Measurements from ENCODE around the gene NFIB.

The NFIB gene

GRCh38 chr9:14071484-14071883 lies 242.5 kb downstream of the NFIB start:
- no peak for DNase-seq (ENCODE audit: low read depth)
- H3K4me3 ChIP-seq (ENCODE audit: low read depth, low read length): no peak overlapping the region
- peak; percentile 2 for TF ChIP-seq CTCF (conservative IDR thresholded peaks at IDR 0.05; ENCODE audit: low read depth, low read length)

GRCh38 chr9:14068690-14069089 lies 245.3 kb downstream of the NFIB start:
- TF ChIP-seq CTCF (conservative IDR thresholded peaks at IDR 0.05; ENCODE audit: low read depth, low read length): no peak
- DNase-seq (ENCODE audit: low read depth): no peak
- no peak overlapping the region for H3K4me3 ChIP-seq (ENCODE audit: low read depth, low read length)

GRCh38 chr9:14066831-14067230 lies 247.1 kb downstream of the NFIB start:
- no peak for TF ChIP-seq CTCF (conservative IDR thresholded peaks at IDR 0.05; ENCODE audit: low read depth, low read length)
- no peak for DNase-seq (ENCODE audit: low read depth)
- H3K4me3 ChIP-seq (ENCODE audit: low read depth, low read length): no peak overlapping the region

- TF ChIP-seq CTCF (conservative IDR thresholded peaks at IDR 0.05; ENCODE audit: low read depth, low read length): no peak
- no peak for DNase-seq (ENCODE audit: low read depth)
- H3K4me3 ChIP-seq (ENCODE audit: low read depth, low read length): no peak overlapping the region
Measured at GRCh38 chr9:14066032-14066431, 247.9 kb downstream of the NFIB start.

- no peak overlapping the region for H3K4me3 ChIP-seq (ENCODE audit: low read depth, low read length)
- no peak for DNase-seq (ENCODE audit: low read depth)
- no peak for TF ChIP-seq CTCF (conservative IDR thresholded peaks at IDR 0.05; ENCODE audit: low read depth, low read length)
Measured at GRCh38 chr9:14064940-14065339, 249.0 kb downstream of the NFIB start.

GRCh38 chr9:14063756-14064155 lies 250.2 kb downstream of the NFIB start:
- no peak for DNase-seq (ENCODE audit: low read depth)
- TF ChIP-seq CTCF (conservative IDR thresholded peaks at IDR 0.05; ENCODE audit: low read depth, low read length): no peak

GRCh38 chr9:14062586-14063221 lies 251.2 kb downstream of the NFIB start:
- TF ChIP-seq CTCF (conservative IDR thresholded peaks at IDR 0.05; ENCODE audit: low read depth, low read length): no peak
- DNase-seq (ENCODE audit: low read depth): peak; percentile 38
- H3K4me3 ChIP-seq (ENCODE audit: low read depth, low read length): no peak overlapping the region

More at GRCh38 chr9:14063756-14064155, 250.2 kb downstream of the NFIB start:
- H3K4me3 ChIP-seq (ENCODE audit: low read depth, low read length): no peak overlapping the region

Measured in choroid plexus epithelial cell (primary cell).